A204.1 (cell line): ENCODE measurements around the gene SUN3.

ENCODE experiments used
- FAIRE-seq: peaks from 2 replicates; lab custom pipeline; 2012; peaks lifted over from hg19 to GRCh38; lab: Jason Lieb, UNC

The SUN3 gene

DNA sequence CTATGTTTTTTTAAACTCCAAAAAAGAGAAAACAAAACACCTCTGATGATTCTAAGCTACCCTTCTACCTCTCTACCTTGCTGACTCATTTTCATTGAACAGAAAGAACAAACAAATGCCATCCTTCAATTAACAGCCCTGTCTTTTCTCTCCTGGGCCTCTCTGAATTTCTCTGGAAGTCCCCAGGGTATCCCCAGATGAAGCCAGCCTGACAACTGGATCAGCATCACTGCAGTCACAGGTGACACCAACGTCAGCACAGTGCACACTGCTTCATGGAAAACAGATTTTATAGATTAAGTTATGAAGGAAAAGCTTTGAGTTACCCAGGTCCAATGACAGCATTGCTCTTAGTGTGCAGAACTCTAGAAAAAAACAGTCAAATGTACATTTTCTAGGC, 55.2 kb downstream of the SUN3 start:
- no peak for FAIRE-seq

DNA sequence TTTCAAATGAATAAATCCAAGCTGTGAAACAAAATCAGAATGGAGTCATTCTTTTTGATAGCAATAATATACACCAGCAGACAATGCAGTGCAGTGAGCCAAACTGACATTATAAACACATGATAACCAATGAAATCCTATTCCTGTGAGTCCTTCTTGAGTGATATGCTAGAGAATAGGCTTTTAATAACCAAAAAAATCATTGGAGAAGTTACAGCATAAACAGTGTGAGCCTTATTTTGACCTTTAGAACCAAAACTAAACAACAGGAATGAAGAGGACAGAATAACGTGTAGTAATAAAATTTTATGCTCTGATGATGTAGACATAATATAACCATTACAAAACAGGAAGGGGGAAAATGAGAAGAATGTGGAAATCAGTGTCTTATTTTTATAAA, 58.1 kb downstream of the SUN3 start:
- FAIRE-seq: no peak

- no peak for FAIRE-seq
Measured at GRCh38 chr7:47968847-47969774, 59.8 kb downstream of the SUN3 start.

DNA sequence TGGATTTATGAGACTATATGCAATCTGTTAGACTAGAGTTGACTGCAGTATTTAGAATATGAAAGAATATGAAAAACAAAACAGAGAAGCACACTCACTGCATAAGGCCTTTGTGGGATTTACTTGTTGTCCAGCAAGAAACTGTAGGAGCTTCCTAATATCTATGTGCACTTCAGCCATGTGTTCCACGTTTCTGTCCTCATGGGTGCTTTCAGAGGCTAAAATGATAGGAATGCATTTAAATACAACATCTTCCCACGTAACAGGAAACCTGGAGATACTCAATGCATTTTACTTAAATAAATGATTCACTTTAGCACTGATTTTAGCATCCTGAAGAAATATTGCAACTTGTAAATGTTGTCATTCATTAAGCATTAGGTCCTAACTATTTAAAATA, 61.2 kb downstream of the SUN3 start:
- no peak for FAIRE-seq

- no peak for FAIRE-seq
Measured at GRCh38 chr7:47967123-47967522, 61.8 kb downstream of the SUN3 start.

- no peak for FAIRE-seq
Measured at GRCh38 chr7:47965456-47965855, 63.5 kb downstream of the SUN3 start.

- no peak for FAIRE-seq
Measured at GRCh38 chr7:47962262-47962661, 66.6 kb downstream of the SUN3 start.

DNA sequence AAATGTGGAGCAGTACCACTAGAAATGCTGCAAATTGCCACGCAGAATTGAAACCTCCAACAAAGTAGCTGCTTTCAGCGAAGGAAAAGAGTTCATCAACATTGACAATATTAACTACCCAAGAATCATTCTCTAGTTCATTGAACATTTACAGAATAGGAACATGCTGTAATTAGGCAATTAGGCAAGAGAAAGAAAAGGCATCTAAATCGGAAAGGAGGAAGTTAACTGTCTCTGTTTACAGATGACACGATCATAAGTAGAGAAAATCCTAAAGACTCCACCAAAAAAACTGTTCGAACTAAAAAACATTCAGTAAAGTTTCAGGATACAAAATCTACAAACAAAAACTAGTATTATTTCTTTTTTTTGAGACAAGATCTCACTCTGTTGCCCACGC, 71.8 kb downstream of the SUN3 start:
- no peak for FAIRE-seq

- no peak for FAIRE-seq
Measured at GRCh38 chr7:47956220-47956619, 72.7 kb downstream of the SUN3 start.

- no peak for FAIRE-seq
Measured at GRCh38 chr7:47954231-47954911, 74.5 kb downstream of the SUN3 start.

DNA sequence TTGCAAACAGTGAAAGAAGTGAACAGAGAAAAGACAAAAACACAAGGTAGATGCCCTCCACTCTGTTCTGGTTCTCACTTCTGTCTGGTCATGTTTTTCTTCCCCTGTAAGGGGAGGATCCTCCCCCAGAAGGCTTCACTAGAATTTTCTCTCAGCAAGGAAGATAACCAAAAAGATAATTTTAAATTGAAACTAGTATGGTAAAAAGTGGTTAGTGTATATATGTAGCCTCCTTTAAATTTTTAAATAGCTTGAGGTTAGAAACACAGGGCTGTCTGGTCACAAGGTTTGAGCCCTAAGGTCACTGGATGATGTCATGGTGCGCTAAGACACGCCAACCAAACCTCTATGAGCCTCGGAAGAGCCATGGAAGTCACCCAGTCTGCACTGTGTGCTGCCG, 75.1 kb downstream of the SUN3 start:
- FAIRE-seq: no peak

DNA sequence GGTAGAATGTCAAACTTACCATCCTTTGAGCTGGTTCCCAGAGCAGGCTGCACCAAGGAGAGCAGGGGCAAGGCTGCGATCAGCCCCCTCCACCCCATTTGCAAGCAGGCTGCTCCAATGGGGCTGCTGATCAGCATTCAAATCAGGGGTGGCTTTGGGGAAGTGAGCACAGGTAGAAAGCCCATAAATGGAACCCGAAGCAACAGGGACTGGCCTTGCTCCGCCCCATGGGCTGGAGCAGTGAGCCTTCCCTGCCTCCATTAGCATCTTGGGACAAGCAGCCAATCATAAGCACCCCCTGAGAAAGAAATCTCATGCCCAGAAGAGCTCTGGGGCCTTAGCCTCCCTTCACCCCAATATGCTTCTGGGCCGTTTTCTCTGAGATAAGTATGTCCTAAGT, 76.7 kb downstream of the SUN3 start:
- no peak for FAIRE-seq

- no peak for FAIRE-seq
Measured at GRCh38 chr7:47951374-47951773, 77.5 kb downstream of the SUN3 start.

GRCh38 chr7:47950714-47951113, 78.2 kb downstream of the SUN3 start:
- FAIRE-seq: no peak

- no peak for FAIRE-seq
Measured at GRCh38 chr7:47949703-47950102, 79.2 kb downstream of the SUN3 start.

- FAIRE-seq: no peak
Measured at GRCh38 chr7:47948141-47948790, 80.6 kb downstream of the SUN3 start, which contains the start of gene PKD1L1. PKD1L1 (minus strand) TSS chr7:47948466; CDS start chr7:47948440, 26 bp downstream.

GRCh38 chr7:47947355-47947749, 81.6 kb downstream of the SUN3 start:
- no peak for FAIRE-seq

GRCh38 chr7:47946581-47947354, 82.1 kb downstream of the SUN3 start:
- FAIRE-seq: no peak

DNA sequence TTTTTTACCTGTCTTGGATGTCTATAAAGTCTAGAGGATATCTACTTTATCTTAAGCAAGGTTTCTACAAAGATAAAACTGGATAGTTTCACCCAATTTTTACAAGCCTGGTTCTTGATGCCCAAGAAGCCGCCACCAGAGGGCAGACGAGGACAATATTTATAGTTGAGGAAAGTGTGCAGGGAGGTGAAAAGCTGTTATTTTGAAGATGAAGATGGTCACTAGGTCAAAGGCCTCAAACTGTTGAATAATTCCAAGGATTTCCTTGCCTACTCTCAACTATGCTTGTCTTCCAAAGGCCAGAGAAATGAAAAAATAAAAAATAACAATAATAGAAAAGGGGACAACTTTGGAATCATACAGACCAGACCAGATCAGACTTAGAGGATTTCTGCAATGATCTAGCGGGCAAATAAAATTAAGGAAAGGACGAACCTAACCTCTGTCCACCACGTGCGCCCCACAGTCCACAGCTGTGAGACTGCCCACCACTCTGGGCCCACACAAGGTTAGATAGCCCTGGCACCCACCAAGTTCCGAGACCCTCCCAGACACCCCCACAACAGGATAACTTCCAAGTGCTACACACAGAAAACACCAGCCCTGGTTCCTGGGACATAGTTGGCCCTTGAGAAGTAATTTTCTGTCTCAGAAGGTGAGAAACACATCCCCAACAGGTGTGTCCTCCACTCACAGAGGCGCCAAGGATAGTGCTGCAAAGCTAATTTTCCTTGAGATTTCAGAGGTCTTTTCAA, 83.5 kb downstream of the SUN3 start:
- peak; percentile 77 for FAIRE-seq

DNA sequence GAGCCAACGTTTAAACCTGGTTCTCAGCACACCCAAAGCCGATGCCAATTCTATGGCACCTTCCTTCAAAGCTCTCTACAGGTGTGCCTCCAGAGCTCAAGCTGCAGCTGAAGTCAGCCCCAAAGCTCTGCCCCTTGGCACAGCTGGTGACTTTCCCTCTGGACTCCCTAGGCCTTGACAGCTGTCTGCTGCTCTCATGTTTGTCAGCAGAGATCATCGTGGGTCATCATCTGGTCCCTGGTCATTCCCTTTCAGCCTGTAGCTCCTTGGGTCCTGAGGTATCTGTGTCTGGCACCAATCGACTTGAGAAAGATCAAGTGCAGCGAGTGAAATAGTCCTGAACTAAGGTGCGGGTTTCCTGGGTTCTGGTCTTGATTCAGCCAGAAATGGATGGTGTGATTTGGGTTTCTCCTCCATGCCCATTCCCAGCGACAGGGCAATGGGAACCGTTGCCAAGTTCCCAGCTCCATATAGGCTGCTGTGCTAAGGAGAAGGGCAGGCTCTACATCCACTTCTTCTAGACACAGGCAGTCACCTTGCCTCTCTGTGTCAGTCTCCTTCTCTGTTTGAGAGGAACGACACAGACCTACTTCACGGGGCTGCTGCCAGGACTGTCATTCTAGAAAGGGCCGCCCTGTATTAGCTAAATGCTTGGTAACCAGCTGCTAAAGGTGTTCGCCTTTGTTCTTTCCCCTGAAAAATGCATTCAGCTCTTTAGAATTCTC, 84.2 kb downstream of the SUN3 start:
- no peak for FAIRE-seq
